RWPE2 (cell line): ENCODE data around the gene ATP10B.

Source experiments
- ATAC-seq: fragments of 200-7000 bp; cut with Tn5 transposase; 3 replicates; pipeline ENCODE4 v1.9.1; 2021; ENCODE audit warnings: low read depth
- DNase-seq: peaks from one replicate; pipeline ENCODE4 v3.0.0-alpha.2; 2020; ENCODE audit warnings: low spot score
- H3K27ac ChIP-seq: fragments of 450-650 bp; 2 replicates; pipeline ENCODE4 v1.5.1; 2017; ENCODE audit warnings: mild to moderate bottlenecking; ENCODE audit not compliant: poor library complexity, severe bottlenecking
- H3K27me3 ChIP-seq: fragments of 250-450 bp; sonication (Bioruptor Pico); 2 replicates; pipeline ENCODE4 v1.5.1; 2021; ENCODE audit warnings: mild to moderate bottlenecking, moderate library complexity; ENCODE audit not compliant: insufficient read depth, poor library complexity, severe bottlenecking
- H3K36me3 ChIP-seq: fragments of 250-450 bp; sonication (Bioruptor Pico); 2 replicates; pipeline ENCODE4 v1.5.1; 2020; ENCODE audit warnings: low read depth, mild to moderate bottlenecking, moderate library complexity
- H3K4me1 ChIP-seq: fragments of 250-450 bp; sonication (Bioruptor Pico); 2 replicates; pipeline ENCODE4 v1.5.1; 2021; ENCODE audit warnings: mild to moderate bottlenecking, moderate library complexity; ENCODE audit not compliant: insufficient read depth, poor library complexity, severe bottlenecking
- H3K4me3 ChIP-seq: fragments of 250-450 bp; sonication (Bioruptor Pico); 2 replicates; pipeline ENCODE4 v1.5.1; 2021; ENCODE audit warnings: mild to moderate bottlenecking, moderate library complexity; ENCODE audit not compliant: severe bottlenecking
- H3K9me3 ChIP-seq: fragments of 250-450 bp; sonication (Bioruptor Pico); 2 replicates; pipeline ENCODE4 v1.5.1; 2021; ENCODE audit warnings: mild to moderate bottlenecking, moderate library complexity; ENCODE audit not compliant: severe bottlenecking
- CTCF ChIP-seq: fragments of 450-650 bp; IDR thresholded peaks from one replicate; pipeline ENCODE4 v1.5.1; 2017; ENCODE audit warnings: mild to moderate bottlenecking, moderate library complexity; ENCODE audit not compliant: poor library complexity, severe bottlenecking

ATP10B gene

GRCh38 chr5:160693831-160694465 lies 158.1 kb downstream of the ATP10B start:
- H3K4me3 ChIP-seq = no peak overlapping the region
- H3K36me3 ChIP-seq = no peaks in the 10 kb centered on the region
- peaks cover 12% of the 10 kb centered on the region for H3K4me1 ChIP-seq
- no peaks in the 10 kb centered on the region for H3K9me3 ChIP-seq
- ATAC-seq (peak; percentile 79), DNase-seq (no peak)
- no peaks in the 10 kb centered on the region for H3K27me3 ChIP-seq
- no peak overlapping the region for H3K27ac ChIP-seq
- no peak for TF ChIP-seq CTCF

GRCh38 chr5:160692271-160692670 lies 159.7 kb downstream of the ATP10B start:
- Histone ChIP-seq H3K27ac (no peak overlapping the region), H3K4me1 (peaks cover 12% of the 10 kb centered on the region), H3K4me3 (no peak overlapping the region), H3K36me3 (no peaks in the 10 kb centered on the region), H3K9me3 (no peaks in the 10 kb centered on the region), H3K27me3 (no peaks in the 10 kb centered on the region)
- DNase-seq (no peak), ATAC-seq (no peak)
- TF ChIP-seq CTCF = no peak

- no peaks in the 10 kb centered on the region for H3K4me1 ChIP-seq
- H3K27me3 ChIP-seq = no peaks in the 10 kb centered on the region
- H3K4me3 ChIP-seq = no peak overlapping the region
- no peaks in the 10 kb centered on the region for H3K36me3 ChIP-seq
- ATAC-seq = peak; percentile 67; the same call in 2 of the 3 replicates
- TF ChIP-seq CTCF = peak; percentile 77
- H3K27ac ChIP-seq = no peak overlapping the region
- H3K9me3 ChIP-seq = no peaks in the 10 kb centered on the region
- DNase-seq = no peak
Observed at GRCh38 chr5:160685695-160686094, 166.3 kb downstream of the ATP10B start.

- TF ChIP-seq CTCF = no peak
- no peak for DNase-seq
Observed at GRCh38 chr5:160685219-160685618, 166.8 kb downstream of the ATP10B start.

GRCh38 chr5:160679567-160680309 lies 172.3 kb downstream of the ATP10B start:
- Histone ChIP-seq H3K27me3 (no peaks in the 10 kb centered on the region), H3K4me1 (no peaks in the 10 kb centered on the region), H3K9me3 (no peaks in the 10 kb centered on the region), H3K27ac (no peak overlapping the region), H3K4me3 (no peak overlapping the region), H3K36me3 (no peaks in the 10 kb centered on the region)
- DNase-seq = no peak
- no peak for TF ChIP-seq CTCF
- no peak for ATAC-seq

More at GRCh38 chr5:160685219-160685618, 166.8 kb downstream of the ATP10B start:
- Histone ChIP-seq H3K27me3 (no peaks in the 10 kb centered on the region), H3K36me3 (no peaks in the 10 kb centered on the region), H3K9me3 (no peaks in the 10 kb centered on the region), H3K27ac (no peak overlapping the region), H3K4me3 (no peak overlapping the region), H3K4me1 (no peaks in the 10 kb centered on the region)
- ATAC-seq = peak; percentile 57; the same call in 1 of the 3 replicates
